HepG2 (cell line): ENCODE data around the gene DCUN1D3. TPM values are rescaled to one million over a fixed set of nuclear protein-coding genes. Genes with fewer than 3 reads are reported as not detected.

ENCODE experiments used
- ATAC-seq: fragments of 200-7000 bp; cut with Tn5 transposase; 3 replicates; pipeline ENCODE4 v1.9.1; 2020; ENCODE audit warnings: mild to moderate bottlenecking, moderate library complexity
- BruUV-seq: library from RNA; stranded (reverse); fragments of 400-500 nt; replicated peaks from 2 replicates; lab custom pipeline; 2021; lab: Mats Ljungman, UMichigan
- CTCF ChIA-PET: fragments of 300-600 bp; formaldehyde crosslinking; extraction: SDS; loops from one replicate; lab custom pipeline; 2021; ENCODE audit warnings: low total read pairs, inconsistent platforms, low intra/inter-chr PET ratio; lab: Yijun Ruan, JAX
- POLR2A ChIA-PET: fragments of 350-600 bp; sonication (Branson Sonifier 250); formaldehyde crosslinking; loops from one replicate; lab custom pipeline; 2020; ENCODE audit warnings: antibody characterized with exemption, inconsistent platforms; lab: Yijun Ruan, JAX
- DNase-seq: peaks from one replicate; pipeline ENCODE4 v3.0.0-alpha.2; 2015; ENCODE audit warnings: low spot score
- FAIRE-seq: peaks from 3 replicates; lab custom pipeline; 2011; peaks lifted over from hg19 to GRCh38; lab: Jason Lieb, UNC
- H2AFZ ChIP-seq: one replicate; pipeline ENCODE4 v1.6.1; 2011; ENCODE audit warnings: low read length, inconsistent platforms
- H3K27ac ChIP-seq: fragments of 300-600 bp; 3 replicates; pipeline ENCODE4 v1.8.0; 2011; ENCODE audit warnings: mixed run types, mild to moderate bottlenecking, mixed read lengths, low read length, inconsistent platforms; ENCODE audit not compliant: insufficient read depth; ENCODE audit errors: extremely low read length
- H3K27me3 ChIP-seq, 2 experiments: fragments of 200-600 bp in 1 of 2; 2 replicates in 1 of 2; 3 replicates in 1 of 2; pipeline versions ENCODE4 v1.6.0 to v1.8.0; 2011; ENCODE audit warnings: low read length in 2 of 2, mild to moderate bottlenecking in 2 of 2, moderate library complexity in 2 of 2, inconsistent platforms in 1 of 2; ENCODE audit not compliant: insufficient read depth in 2 of 2, control insufficient read depth in 1 of 2
- H3K36me3 ChIP-seq, 2 experiments: fragments of 200-600 bp in 1 of 2; replicated peaks in 1 of 2; 2 replicates in 1 of 2; 3 replicates in 1 of 2; pipeline versions ENCODE4 v1.5.1 to v1.8.0; 2011; ENCODE audit warnings: low read length in 2 of 2, inconsistent platforms in 1 of 2; ENCODE audit not compliant: insufficient read depth in 2 of 2, control insufficient read depth in 1 of 2
- H3K4me1 ChIP-seq: 2 replicates; pipeline ENCODE4 v1.5.1; 2012; ENCODE audit warnings: low read length, inconsistent platforms; ENCODE audit not compliant: insufficient read depth
- H3K4me2 ChIP-seq: 2 replicates; pipeline ENCODE4 v1.6.0; 2011; ENCODE audit warnings: low read depth, low read length, inconsistent platforms
- H3K4me3 ChIP-seq, 3 experiments: fragments of 200-600 bp in 1 of 3; sonication (generic), shearing (Covaris generic) in 1 of 3; replicated peaks in 1 of 3; 2 replicates each; pipeline ENCODE4 v1.5.1; 2011 to 2016; ENCODE audit warnings: low read length in 3 of 3, inconsistent platforms in 2 of 3, low read depth in 2 of 3, mild to moderate bottlenecking in 2 of 3, control low read depth in 1 of 3, mixed read lengths in 1 of 3; ENCODE audit not compliant: insufficient read depth in 1 of 3
- H3K79me2 ChIP-seq: one replicate; pipeline ENCODE4 v1.6.1; 2011; ENCODE audit warnings: low read length, inconsistent platforms; ENCODE audit not compliant: insufficient read depth
- H3K9ac ChIP-seq: 2 replicates; pipeline ENCODE4 v1.6.0; 2011; ENCODE audit warnings: mild to moderate bottlenecking, low read depth, low read length, inconsistent platforms; ENCODE audit not compliant: insufficient read depth
- H3K9me3 ChIP-seq: 2 replicates; pipeline ENCODE4 v1.5.1; 2012; ENCODE audit warnings: mild to moderate bottlenecking, low read length
- H4K20me1 ChIP-seq: 2 replicates; pipeline ENCODE4 v1.6.0; 2011; ENCODE audit warnings: inconsistent platforms, mild to moderate bottlenecking, low read length, moderate library complexity; ENCODE audit not compliant: insufficient read depth
- BCL6 ChIP-seq: IDR thresholded peaks from 2 replicates; pipeline ENCODE4 v1.6.1; 2016; ENCODE audit warnings: missing genetic modification reagents, missing compliant biosample characterization
- DRAP1 ChIP-seq: IDR thresholded peaks from 2 replicates; pipeline ENCODE4 v1.6.1; 2016; ENCODE audit warnings: missing genetic modification reagents, missing compliant biosample characterization
- EEA1 ChIP-seq: sonication (generic); formaldehyde crosslinking; IDR thresholded peaks from 2 replicates; pipeline ENCODE4 v1.5.1; 2020; ENCODE audit warnings: mild to moderate bottlenecking, missing genetic modification reagents, borderline replicate concordance
- ELF3 ChIP-seq: IDR thresholded peaks from 2 replicates; pipeline ENCODE4 v1.6.1; 2016; ENCODE audit warnings: missing genetic modification reagents, missing compliant biosample characterization
- FOXK1 ChIP-seq: sonication (generic); formaldehyde crosslinking; IDR thresholded peaks from 2 replicates; pipeline ENCODE4 v1.4.0; 2020; ENCODE audit warnings: low read depth, missing genetic modification reagents, borderline replicate concordance
- GABPA ChIP-seq, 2 experiments: IDR thresholded peaks; 2 replicates each; pipeline ENCODE4 v1.6.1; 2011 to 2016; ENCODE audit warnings: low read depth in 2 of 2, low read length in 1 of 2, missing biosample characterization in 1 of 2, missing genetic modification characterization in 1 of 2
- IRF2 ChIP-seq: IDR thresholded peaks from 2 replicates; pipeline ENCODE4 v1.6.1; 2018; ENCODE audit warnings: missing genetic modification reagents, missing compliant biosample characterization
- KDM1A ChIP-seq: IDR thresholded peaks from 2 replicates; pipeline ENCODE4 v1.6.1; 2016; ENCODE audit warnings: missing compliant biosample characterization
- MED1 ChIP-seq: sonication (generic); formaldehyde crosslinking; IDR thresholded peaks from 2 replicates; pipeline ENCODE4 v1.4.0; 2020; ENCODE audit warnings: missing genetic modification reagents
- MEF2D ChIP-seq: sonication (generic); formaldehyde crosslinking; IDR thresholded peaks from 2 replicates; pipeline ENCODE4 v1.5.1; 2020; ENCODE audit warnings: mild to moderate bottlenecking, missing genetic modification reagents
- MNT ChIP-seq: fragments of 450-650 bp; IDR thresholded peaks from 2 replicates; pipeline ENCODE4 v1.6.1; 2016
- NFYB ChIP-seq: sonication (generic); formaldehyde crosslinking; IDR thresholded peaks from 2 replicates; pipeline ENCODE4 v1.4.0; 2020; ENCODE audit warnings: missing genetic modification reagents
- REPIN1 ChIP-seq: sonication (generic); formaldehyde crosslinking; IDR thresholded peaks from 2 replicates; pipeline ENCODE4 v1.8.0; 2022; ENCODE audit warnings: missing genetic modification reagents, low read depth, mild to moderate bottlenecking, borderline replicate concordance
- TRIM22 ChIP-seq: fragments of 450-650 bp; IDR thresholded peaks from 2 replicates; pipeline ENCODE4 v1.6.1; 2017
- ZFP1 ChIP-seq: IDR thresholded peaks from 2 replicates; pipeline ENCODE4 v1.6.1; 2016
- ZFP36L1 ChIP-seq: sonication (generic); formaldehyde crosslinking; IDR thresholded peaks from 2 replicates; pipeline ENCODE4 v1.8.0; 2022; ENCODE audit warnings: mild to moderate bottlenecking, missing genetic modification reagents, moderate library complexity
- ZNF687 ChIP-seq: sonication (generic); formaldehyde crosslinking; IDR thresholded peaks from 2 replicates; pipeline ENCODE4 v1.5.1; 2020; ENCODE audit warnings: mild to moderate bottlenecking, missing genetic modification reagents, moderate library complexity
- ZNF775 ChIP-seq: sonication (generic); formaldehyde crosslinking; IDR thresholded peaks from 2 replicates; pipeline ENCODE4 v1.4.0; 2020; ENCODE audit warnings: missing genetic modification reagents, mild to moderate bottlenecking, moderate library complexity, borderline replicate concordance
- WGBS: methylation state at CpG from one replicate; pipeline ENCODE4 v1.1.6; 2017; ENCODE audit warnings: low lambda C conversion rate; 5-methylcytosine and 5-hydroxymethylcytosine counted together
- in situ Hi-C: cut with HindIII; loops from 2 replicates; pipeline ENCODE4 v1.10.0; 2017; ENCODE audit warnings: low pct_unique_long_range_greater_than_20kb; ENCODE audit not compliant: extremely low pct_ligation_motif_present
- intact Hi-C: fragments of 100-400 bp; cut with micrococcal nuclease; formaldehyde crosslinking; loops from one replicate; pipeline ENCODE4 v1.10.0; 2022; ENCODE audit not compliant: unreplicated experiment
- polyA plus RNA-seq, 8 experiments: library from polyadenylated mRNA; depleted of rRNA in 3 of 8; stranded (reverse) in 7 of 8; unstranded in 1 of 8; fragments of >200 nt; fragmentation: Illumina TruSeq in 4 of 8; extraction: Trizol in 4 of 8; gene quantifications; 2 replicates each; pipeline versions ENCODE4 v1.2.1 to v1.2.3, GENCODE V29; 2011 to 2016; ENCODE audit warnings: low read depth in 4 of 8, missing spikeins in 1 of 8, mixed read lengths in 1 of 8; ENCODE audit not compliant: insufficient read depth in 1 of 8
- total RNA-seq, 5 experiments: library from RNA; depleted of rRNA; stranded (reverse); fragments of >200 nt; fragmentation: Illumina TruSeq; extraction: Trizol; gene quantifications; 2 replicates each; pipeline ENCODE4 v1.2.3, GENCODE V29; 2016; ENCODE audit warnings: low read depth in 1 of 5

Gene DCUN1D3
- total and polyA plus RNA-seq, 2 of the 13 experiments (the other 11 are each of a cell fraction or from before 2014, with no cell fraction given): 5.0 to 19.3 TPM

DNA sequence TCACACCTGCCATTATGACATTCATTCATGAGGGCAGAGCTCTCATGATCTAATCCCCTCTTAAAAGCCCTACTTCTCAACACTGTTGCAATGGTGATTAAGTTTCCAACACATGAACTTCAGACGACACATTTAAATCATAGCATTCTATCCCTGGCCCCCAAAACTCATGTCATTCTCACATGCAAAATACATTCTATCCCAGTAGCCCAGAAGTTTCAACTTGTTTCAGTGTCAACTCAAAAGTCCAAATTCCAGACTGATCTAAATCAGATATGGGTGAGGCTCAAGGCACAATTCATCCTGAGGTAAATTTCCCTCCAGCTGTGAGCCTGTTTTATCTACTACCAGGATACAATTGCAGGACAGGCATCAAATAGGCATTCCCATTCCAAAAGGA is 25.6 kb upstream of the DCUN1D3 start:
- no TSS peak for BruUV-seq
- H2AFZ ChIP-seq: no peak overlapping the region
- DNase-seq: peak; percentile 65
- ATAC-seq: peak; percentile 80
- no peaks in the 10 kb centered on the region for H3K9me3 ChIP-seq
- no peaks in the 10 kb centered on the region for H3K27me3 ChIP-seq
- peak; percentile 47 for FAIRE-seq
- in situ Hi-C loops: no loop called here
- ChIA-PET POLR2A (interaction anchor here (1.0 kb wide), 1 partner anchor 25 kb away, joined by 3 read pairs; the partner anchor contains the start of genes DCUN1D3 and LYRM1), CTCF (no interaction called here)
- H3K4me1 ChIP-seq: peaks cover 22% of the 10 kb centered on the region
- H3K9ac ChIP-seq: no peak overlapping the region
- H3K4me2 ChIP-seq: no peak overlapping the region
- no peaks in the 10 kb centered on the region for H3K79me2 ChIP-seq
- H3K27ac ChIP-seq: no peak overlapping the region
- 94% methylated on average over 1 of the region's 1 CpG for WGBS
- intact Hi-C loops: loop anchor here (5.0 kb wide), 2 partner anchors 58 to 73 kb away; no protein-coding TSS in a partner anchor
- H4K20me1 ChIP-seq: no peaks in the 10 kb centered on the region
- no peak overlapping the region for H3K4me3 ChIP-seq
- peaks cover 2 to 5% of the 10 kb centered on the region in 2 experiments; a peak in 3 of 5 replicates for H3K36me3 ChIP-seq
- no peak for TF ChIP-seq BCL6
- TF ChIP-seq DRAP1: no peak
- TF ChIP-seq KDM1A (CRISPR knock-in tag): no peak
- no peak for TF ChIP-seq EEA1 (CRISPR knock-in tag)
- no peak for TF ChIP-seq ELF3 (CRISPR knock-in tag)
- no peak for TF ChIP-seq MED1 (CRISPR knock-in tag)
- 0 out of 2 replicates have a peak, but pooled peaks have one; percentile 28 for TF ChIP-seq FOXK1 (CRISPR knock-in tag)
- no peak for TF ChIP-seq MNT
- no peak for TF ChIP-seq NFYB (CRISPR knock-in tag)
- no peak for TF ChIP-seq ZNF687 (CRISPR knock-in tag)
- no peak for TF ChIP-seq REPIN1 (CRISPR knock-in tag)
- TF ChIP-seq GABPA (IDR thresholded peaks at IDR 0.05; ENCODE audit: low read depth, low read length): no peak
- TF ChIP-seq GABPA (CRISPR knock-in tag; IDR thresholded peaks at IDR 0.05; ENCODE audit: low read depth): no peak
- 0 out of 2 replicates have a peak, but pooled peaks have one; percentile 45 for TF ChIP-seq ZFP36L1 (CRISPR knock-in tag)
- TF ChIP-seq IRF2 (CRISPR knock-in tag): no peak
- TF ChIP-seq MEF2D: no peak
- TF ChIP-seq ZNF775 (CRISPR knock-in tag): no peak
- TF ChIP-seq TRIM22: no peak
- TF ChIP-seq ZFP1 (CRISPR knock-in tag): no peak
